ENCODE results near the gene CDK12. TPM values are rescaled to one million over a fixed set of nuclear protein-coding genes. Genes with fewer than 3 reads are reported as not detected.

Gene CDK12
- total and polyA plus RNA-seq, 12 donors = 7.2 to 206 (median 44.2) TPM

GRCh38 chr17:39578272-39578671 is 117.0 kb downstream of the CDK12 start:
- 81 to 88% (median 85%) methylated on average over 2 of the region's 2 CpGs for WGBS, 4 donors
- Histone ChIP-seq H3K27me3 (no peaks in the 10 kb centered on the region), H3K9me3 (replicated peaks in 1 of 3) (no peaks in the 10 kb centered on the region), H3K4me1 (replicated peaks in 1 of 2) (peaks cover 5% of the 10 kb centered on the region in 2 donors), H3K4me3 (no peak overlapping the region), H3K27ac (no peak overlapping the region), H3K36me3 (replicated peaks in 1 of 2) (no peaks in the 10 kb centered on the region)
- TF ChIP-seq CTCF (IDR thresholded peaks at IDR 0.05) = no peak
- no peak for TF ChIP-seq POLR2A (IDR thresholded peaks at IDR 0.05)
- DNase-seq = no peak
- intact Hi-C loops (cut with DNase I) = no loop called here

GRCh38 chr17:39579318-39580081 is 118.2 kb downstream of the CDK12 start:
- Histone ChIP-seq H3K4me3 (no peak overlapping the region), H3K27ac (no peak overlapping the region), H3K27me3 (no peaks in the 10 kb centered on the region), H3K4me1 (replicated peaks in 1 of 2) (no peaks in the 10 kb centered on the region), H3K9me3 (replicated peaks in 1 of 3) (no peaks in the 10 kb centered on the region), H3K36me3 (replicated peaks in 1 of 2) (no peaks in the 10 kb centered on the region)
- DNase-seq = peak in 3 of 7 donors; percentile 17 to 39 (median 28)
- TF ChIP-seq POLR2A (IDR thresholded peaks at IDR 0.05) = no peak
- no peak for TF ChIP-seq CTCF (IDR thresholded peaks at IDR 0.05)
- intact Hi-C loops (cut with DNase I) = no loop called here
- WGBS, 4 donors = 69 to 75% (median 72%) methylated on average over 7 to 8 of the region's 8 CpGs

GRCh38 chr17:39580082-39580468 is 118.8 kb downstream of the CDK12 start:
- H3K9me3 ChIP-seq (replicated peaks in 1 of 3) = no peaks in the 10 kb centered on the region
- no peaks in the 10 kb centered on the region for H3K4me1 ChIP-seq (replicated peaks in 1 of 2)
- TF ChIP-seq POLR2A (IDR thresholded peaks at IDR 0.05) (no peak), CTCF (IDR thresholded peaks at IDR 0.05) (no peak)
- WGBS, 4 donors = 88 to 90% (median 88%) methylated on average over 6 to 7 of the region's 7 CpGs
- intact Hi-C loops (cut with DNase I) = no loop called here
- H3K27me3 ChIP-seq = no peaks in the 10 kb centered on the region
- H3K4me3 ChIP-seq = no peak overlapping the region
- DNase-seq = no peak
- no peaks in the 10 kb centered on the region for H3K36me3 ChIP-seq (replicated peaks in 1 of 2)
- H3K27ac ChIP-seq = no peak overlapping the region

- intact Hi-C loops (cut with DNase I) = no loop called here
Observed at GRCh38 chr17:39581071-39581758, 119.9 kb downstream of the CDK12 start.

More at GRCh38 chr17:39581071-39581758, 119.9 kb downstream of the CDK12 start:
- Histone ChIP-seq H3K4me1 (replicated peaks in 1 of 2) (no peaks in the 10 kb centered on the region), H3K9me3 (replicated peaks in 1 of 3) (no peaks in the 10 kb centered on the region), H3K4me3 (no peak overlapping the region), H3K36me3 (replicated peaks in 1 of 2) (no peaks in the 10 kb centered on the region), H3K27ac (no peak overlapping the region), H3K27me3 (no peaks in the 10 kb centered on the region)
- WGBS, 4 donors = 87 to 94% (median 90%) methylated on average over 20 of the region's 20 CpGs
- no peak for TF ChIP-seq CTCF (IDR thresholded peaks at IDR 0.05)
- TF ChIP-seq POLR2A (IDR thresholded peaks at IDR 0.05) = no peak
- DNase-seq = no peak

Measured in adrenal gland (tissue), 12 donors.